Endothelial cell of umbilical vein (primary cell): ENCODE results near the gene HOXA11. TPM values are rescaled to one million over a fixed set of nuclear protein-coding genes. Genes with fewer than 3 reads are reported as not detected.

Source experiments
- BruUV-seq: library from RNA; stranded (reverse); fragments of 400-500 nt; replicated peaks from 2 replicates; lab custom pipeline; 2021; lab: Mats Ljungman, UMichigan
- CTCF ChIA-PET: fragments of 300-600, 350-600 bp; sonication (Branson Sonifier 250); formaldehyde crosslinking; loops from one replicate; lab custom pipeline; 2021; ENCODE audit warnings: antibody characterized with exemption, inconsistent platforms; lab: Charles Lee
- POLR2A ChIA-PET: fragments of 300-600, 350-600 bp; sonication (Branson Sonifier 250); formaldehyde crosslinking; loops from one replicate; lab custom pipeline; 2021; ENCODE audit warnings: antibody characterized with exemption, inconsistent platforms; lab: Charles Lee
- DNase-seq: peaks from one replicate; pipeline ENCODE4 v3.0.0-alpha.2; 2011; ENCODE audit warnings: low read depth, low spot score
- FAIRE-seq: peaks from 2 replicates; lab custom pipeline; 2011; peaks lifted over from hg19 to GRCh38; lab: Jason Lieb, UNC
- H2AFZ ChIP-seq: 2 replicates; pipeline ENCODE4 v1.6.0; 2012; ENCODE audit warnings: low read depth, low read length, control low read depth, inconsistent platforms
- H3K27ac ChIP-seq: 2 replicates; pipeline ENCODE4 v1.5.1; 2011; ENCODE audit warnings: low read depth, mild to moderate bottlenecking, control low read depth, low read length, moderate library complexity; ENCODE audit not compliant: insufficient read depth
- H3K27me3 ChIP-seq, 2 experiments: 2 replicates each; pipeline versions ENCODE4 v1.6.0 to v1.6.1; 2011; ENCODE audit warnings: low read length in 2 of 2, mixed read lengths in 1 of 2; ENCODE audit not compliant: control insufficient read depth in 2 of 2, insufficient read depth in 2 of 2
- H3K36me3 ChIP-seq, 2 experiments: 2 replicates in 1 of 2; 3 replicates in 1 of 2; pipeline ENCODE4 v1.5.1; 2011; ENCODE audit warnings: low read length in 2 of 2, mild to moderate bottlenecking in 1 of 2, moderate library complexity in 1 of 2; ENCODE audit not compliant: control insufficient read depth in 2 of 2, insufficient read depth in 2 of 2; ENCODE audit errors: extremely low read depth in 1 of 2
- H3K4me1 ChIP-seq: 3 replicates; pipeline ENCODE4 v1.5.1; 2011; ENCODE audit warnings: mild to moderate bottlenecking, low read length; ENCODE audit not compliant: control insufficient read depth, insufficient read depth; ENCODE audit errors: extremely low read depth
- H3K4me2 ChIP-seq: 2 replicates; pipeline ENCODE4 v1.6.1; 2011; ENCODE audit warnings: low read length, control low read depth, mixed read lengths; ENCODE audit not compliant: insufficient read depth
- H3K4me3 ChIP-seq, 3 experiments: fragments of 200-600 bp in 1 of 3; sonication (generic), shearing (Covaris generic) in 1 of 3; replicated peaks in 1 of 3; 2 replicates each; pipeline ENCODE4 v1.5.1; 2011 to 2016; ENCODE audit warnings: control low read depth in 3 of 3, low read length in 3 of 3, mild to moderate bottlenecking in 2 of 3, inconsistent platforms in 1 of 3, low read depth in 1 of 3, moderate library complexity in 1 of 3; ENCODE audit not compliant: insufficient read depth in 1 of 3
- H3K79me2 ChIP-seq: 2 replicates; pipeline ENCODE4 v1.6.0; 2012; ENCODE audit warnings: low read length, inconsistent platforms; ENCODE audit not compliant: control insufficient read depth, insufficient read depth
- H3K9ac ChIP-seq: replicated peaks from 2 replicates; pipeline ENCODE3; 2011; ENCODE audit warnings: low read length, control low read depth; ENCODE audit not compliant: insufficient read depth; ENCODE audit errors: extremely low read depth
- H3K9me1 ChIP-seq: replicated peaks from 3 replicates; pipeline ENCODE4 v1.6.0; 2011; ENCODE audit warnings: mild to moderate bottlenecking, low read length; ENCODE audit not compliant: control insufficient read depth, insufficient read depth; ENCODE audit errors: extremely low read depth
- H3K9me3 ChIP-seq: replicated peaks from 2 replicates; pipeline ENCODE4 v1.5.1; 2012; ENCODE audit warnings: low read length, inconsistent platforms; ENCODE audit not compliant: control insufficient read depth, insufficient read depth
- H4K20me1 ChIP-seq: replicated peaks from 2 replicates; pipeline ENCODE3; 2011; ENCODE audit warnings: mild to moderate bottlenecking, low read length; ENCODE audit not compliant: control insufficient read depth, insufficient read depth; ENCODE audit errors: extremely low read depth
- GATA2 ChIP-seq: IDR thresholded peaks from 2 replicates; pipeline ENCODE4 v1.7.0; 2011; ENCODE audit warnings: low read depth, mild to moderate bottlenecking, moderate library complexity, mixed read lengths, low read length; ENCODE audit not compliant: insufficient read length, insufficient read depth
- POLR2A ChIP-seq: IDR thresholded peaks from 2 replicates; pipeline ENCODE4 v1.6.1; 2012; ENCODE audit warnings: low read depth, mild to moderate bottlenecking, control low read depth, low read length
- POLR2AphosphoS5 ChIP-seq: IDR thresholded peaks from 2 replicates; pipeline ENCODE4 v1.6.1; 2012; ENCODE audit warnings: low read depth, mild to moderate bottlenecking, control low read depth, low read length, moderate library complexity; ENCODE audit not compliant: insufficient read depth
- dilution Hi-C: fragments of 300-500 bp; cut with MboI; formaldehyde crosslinking; loops from one replicate; pipeline ENCODE4 v1.15.0; 2019; ENCODE audit warnings: low sequenced_read_pairs; ENCODE audit not compliant: extremely low pct_ligation_motif_present
- intact Hi-C: fragments of 100-400 bp; cut with micrococcal nuclease; formaldehyde crosslinking; loops from one replicate; pipeline ENCODE4 v1.10.0; 2022
- polyA plus RNA-seq, 4 experiments: library from polyadenylated mRNA; depleted of rRNA in 3 of 4; stranded (reverse) in 3 of 4; unstranded in 1 of 4; fragments of >200 nt; gene quantifications; 2 replicates each; pipeline versions ENCODE4 v1.2.1 to v1.2.3, GENCODE V29; 2011 to 2012; ENCODE audit warnings: missing spikeins in 1 of 4
- total RNA-seq: library from RNA; stranded (reverse); gene quantifications from 2 replicates; pipeline ENCODE4 v1.2.3, GENCODE V29; 2021
- TF ChIP-seq, protein P1 (sequence below), 2 donors: IDR thresholded peaks; 1 replicate in 1 of 2; 2 replicates in 1 of 2; pipeline ENCODE4 v1.5.1; 2011; ENCODE audit warnings: low read length in 2 of 2, mild to moderate bottlenecking in 2 of 2, moderate library complexity in 2 of 2, control low read depth in 1 of 2, inconsistent platforms in 1 of 2, low read depth in 1 of 2; ENCODE audit not compliant: insufficient read depth in 1 of 2; ENCODE audit errors: extremely low read depth in 1 of 2
- TF ChIP-seq, protein P2 (sequence below): IDR thresholded peaks from 2 replicates; pipeline ENCODE4 v1.6.1; 2011; ENCODE audit not compliant: insufficient read depth, insufficient read length

HOXA11 gene
- total and polyA plus RNA-seq, 2 donors (not counting 3 experiments of a cell fraction or from before 2014, with no cell fraction given), result 10.4 to 16.7 TPM

DNA sequence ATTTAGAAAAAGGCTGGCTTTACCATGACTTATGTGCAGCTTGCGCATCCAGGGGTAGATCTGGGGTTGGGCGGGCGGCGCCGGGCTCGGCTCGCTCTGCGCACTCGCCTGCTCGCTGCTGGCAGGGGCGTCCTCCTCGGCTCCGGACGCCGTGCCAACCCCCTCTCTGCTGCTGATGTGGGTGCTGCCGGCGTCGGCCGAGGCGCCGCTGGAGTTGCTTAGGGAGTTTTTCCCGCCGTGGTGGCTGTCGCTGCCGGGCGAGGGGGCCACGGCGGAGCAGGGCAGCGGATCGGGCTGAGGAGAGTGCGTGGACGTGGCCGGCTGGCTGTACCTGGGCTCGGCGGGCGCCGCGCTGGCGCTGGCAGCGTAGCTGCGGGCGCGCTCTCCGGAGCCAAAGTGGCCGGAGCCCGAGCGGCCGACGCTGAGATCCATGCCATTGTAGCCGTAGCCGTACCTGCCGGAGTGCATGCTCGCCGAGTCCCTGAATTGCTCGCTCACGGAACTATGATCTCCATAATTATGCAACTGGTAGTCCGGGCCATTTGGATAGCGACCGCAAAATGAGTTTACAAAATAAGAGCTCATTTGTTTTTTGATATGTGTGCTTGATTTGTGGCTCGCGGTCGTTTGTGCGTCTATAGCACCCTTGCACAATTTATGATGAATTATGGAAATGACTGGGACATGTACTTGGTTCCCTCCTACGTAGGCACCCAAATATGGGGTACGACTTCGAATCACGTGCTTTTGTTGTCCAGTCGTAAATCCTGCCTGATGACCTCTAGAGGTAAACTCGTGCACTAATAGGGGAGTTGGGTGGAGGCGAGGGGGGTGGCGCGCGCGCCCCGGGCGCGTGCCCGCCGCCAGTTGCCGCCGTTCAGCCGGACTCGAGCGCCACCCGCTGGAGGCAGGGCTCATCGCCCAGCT, 41.7 kb downstream of the HOXA11 start, which contains the start of gene HOXA5:
TSS of gene HOXA5 (minus strand) at position 659 of the 927 bp plus-strand sequence. CDS start at position 585, 74 bp downstream.
- Histone ChIP-seq H3K9ac (peak within 1 kb of the TSS; percentile 84), H4K20me1 (no peaks in the 10 kb centered on the region), H3K27ac (peak within 1 kb of the TSS; percentile 82), H3K79me2 (peaks cover 97% of the 10 kb centered on the region), H2AFZ (no peak within 1 kb of the TSS), H3K9me1 (no peaks in the 10 kb centered on the region), H3K4me1 (peaks cover 73% of the 10 kb centered on the region), H3K9me3 (no peaks in the 10 kb centered on the region), H3K36me3 (peaks cover 0 to 19% of the 10 kb centered on the region in 2 experiments), H3K27me3 (no peaks in the 10 kb centered on the region), H3K4me3 (peak within 1 kb of the TSS; percentile 29 to 84 (median 65)), H3K4me2 (peak within 1 kb of the TSS; percentile 92)
- TF ChIP-seq, protein P1, sequence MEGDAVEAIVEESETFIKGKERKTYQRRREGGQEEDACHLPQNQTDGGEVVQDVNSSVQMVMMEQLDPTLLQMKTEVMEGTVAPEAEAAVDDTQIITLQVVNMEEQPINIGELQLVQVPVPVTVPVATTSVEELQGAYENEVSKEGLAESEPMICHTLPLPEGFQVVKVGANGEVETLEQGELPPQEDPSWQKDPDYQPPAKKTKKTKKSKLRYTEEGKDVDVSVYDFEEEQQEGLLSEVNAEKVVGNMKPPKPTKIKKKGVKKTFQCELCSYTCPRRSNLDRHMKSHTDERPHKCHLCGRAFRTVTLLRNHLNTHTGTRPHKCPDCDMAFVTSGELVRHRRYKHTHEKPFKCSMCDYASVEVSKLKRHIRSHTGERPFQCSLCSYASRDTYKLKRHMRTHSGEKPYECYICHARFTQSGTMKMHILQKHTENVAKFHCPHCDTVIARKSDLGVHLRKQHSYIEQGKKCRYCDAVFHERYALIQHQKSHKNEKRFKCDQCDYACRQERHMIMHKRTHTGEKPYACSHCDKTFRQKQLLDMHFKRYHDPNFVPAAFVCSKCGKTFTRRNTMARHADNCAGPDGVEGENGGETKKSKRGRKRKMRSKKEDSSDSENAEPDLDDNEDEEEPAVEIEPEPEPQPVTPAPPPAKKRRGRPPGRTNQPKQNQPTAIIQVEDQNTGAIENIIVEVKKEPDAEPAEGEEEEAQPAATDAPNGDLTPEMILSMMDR (IDR thresholded peaks at IDR 0.05; ENCODE audit: extremely low read depth in 1 of 2, insufficient read depth in 1 of 2, low read depth in 1 of 2, low read length in 2 of 2), result peak; percentile 83 to 96
- TF ChIP-seq, protein P2, sequence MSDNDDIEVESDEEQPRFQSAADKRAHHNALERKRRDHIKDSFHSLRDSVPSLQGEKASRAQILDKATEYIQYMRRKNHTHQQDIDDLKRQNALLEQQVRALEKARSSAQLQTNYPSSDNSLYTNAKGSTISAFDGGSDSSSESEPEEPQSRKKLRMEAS, result peak; percentile 93
- peak; percentile 82 for TF ChIP-seq POLR2AphosphoS5
- no peak for TF ChIP-seq GATA2
- peak; percentile 86 for TF ChIP-seq POLR2A
- TSS peak; percentile 12 for BruUV-seq
- peak; percentile 97 for DNase-seq
- CTCF ChIA-PET, result interaction anchor here (0.7 to 7.0 kb wide), 32 partner anchors 8 to 1251 kb away, joined by 3 to 72 read pairs (median 7); partner anchors contain the start of genes HOXA3, HOXA4 and HOXA7
- FAIRE-seq, result peak; percentile 94
- dilution Hi-C loops (no loop called here), intact Hi-C loops (loop anchor here (1.0 to 5.0 kb wide), 6 partner anchors 18 to 1286 kb away; no protein-coding TSS in a partner anchor)
- POLR2A ChIA-PET, result interaction anchor here (0.7 to 1.5 kb wide), 4 partner anchors 15 to 44 kb away, joined by 3 read pairs; partner anchors contain the start of gene HOXA9
